HG02588 (cell line): ENCODE results near the gene NEMP1.
"Not testable (repeated sequence)": the region's sequence is repeated elsewhere in the genome, so short reads cannot be mapped to it uniquely, and the experiment has no call there.

ENCODE experiments used
- ATAC-seq: cut with Tn5 transposase; IDR thresholded peaks from one replicate; pipeline ENCODE4 v1.9.1; 2021; ENCODE audit warnings: mild to moderate bottlenecking, moderate library complexity; ENCODE audit not compliant: unreplicated experiment

NEMP1 gene

DNA sequence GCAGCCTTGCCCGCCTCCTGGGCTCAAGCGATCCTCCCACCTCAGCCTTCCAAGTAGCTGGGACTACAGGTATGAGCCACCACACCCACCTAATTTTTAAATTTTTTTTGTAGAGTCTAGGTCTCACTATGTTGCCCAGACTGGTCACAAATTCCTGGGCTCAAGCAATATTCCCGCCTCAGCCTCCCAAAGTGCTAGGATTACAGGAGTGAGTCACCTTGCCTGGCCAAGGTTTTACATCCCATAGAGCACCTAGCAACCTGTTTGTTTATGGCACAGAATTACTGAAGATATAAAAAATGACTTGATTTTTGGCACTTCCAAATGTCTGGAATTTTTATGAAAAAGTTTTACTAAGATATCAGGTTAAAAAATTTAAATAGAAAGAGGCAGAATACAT lies 45.2 kb downstream of the NEMP1 start:
- ATAC-seq: no peak

DNA sequence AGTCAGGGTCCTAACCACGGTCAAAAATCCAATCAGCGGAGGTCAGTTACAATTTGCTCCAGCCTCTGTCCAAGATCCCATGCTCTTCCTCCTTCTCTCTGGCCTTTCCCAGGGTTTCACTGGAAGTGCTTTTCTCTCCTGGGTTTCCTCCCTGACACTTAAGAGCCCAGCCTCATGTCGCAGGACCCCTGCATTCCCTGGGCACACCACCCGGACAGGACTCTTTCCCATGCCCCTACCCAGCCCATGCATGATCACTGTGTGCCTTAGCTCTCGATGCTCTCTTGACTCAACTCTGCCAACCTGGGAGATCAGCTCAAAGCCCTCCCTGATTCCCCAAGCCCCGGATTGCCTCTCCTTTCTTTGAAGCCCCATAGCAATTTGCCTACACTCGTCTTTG lies 46.8 kb downstream of the NEMP1 start:
- ATAC-seq: no peak

DNA sequence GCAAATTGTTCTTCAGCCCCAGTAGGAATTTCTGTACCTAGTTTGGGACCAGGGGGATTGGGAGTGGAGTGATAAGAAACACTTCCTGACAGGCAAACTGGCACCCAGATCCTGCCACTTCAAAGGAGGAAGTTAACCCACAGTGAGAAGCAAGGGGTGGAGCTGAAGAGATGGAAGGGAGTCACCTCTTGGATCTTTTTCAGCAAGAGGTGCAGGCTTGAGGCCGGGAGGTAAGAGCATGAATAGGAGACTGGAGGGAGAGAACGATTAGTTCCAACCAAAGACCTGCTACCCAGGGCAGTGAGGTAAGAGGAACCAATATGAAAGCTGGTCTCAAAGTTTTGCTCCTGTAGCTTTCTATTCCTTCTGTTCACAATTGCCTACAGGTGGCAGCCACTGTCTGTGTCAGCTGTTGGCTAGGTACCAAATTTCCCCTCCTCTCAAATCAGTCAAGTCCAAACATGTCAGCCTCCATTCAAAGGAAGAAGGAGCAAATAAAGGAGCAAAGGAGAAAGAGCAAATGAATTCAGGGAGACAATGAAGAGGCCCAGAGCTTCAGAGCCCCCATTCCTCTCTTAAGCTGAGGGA lies 47.4 kb downstream of the NEMP1 start:
- no peak for ATAC-seq

DNA sequence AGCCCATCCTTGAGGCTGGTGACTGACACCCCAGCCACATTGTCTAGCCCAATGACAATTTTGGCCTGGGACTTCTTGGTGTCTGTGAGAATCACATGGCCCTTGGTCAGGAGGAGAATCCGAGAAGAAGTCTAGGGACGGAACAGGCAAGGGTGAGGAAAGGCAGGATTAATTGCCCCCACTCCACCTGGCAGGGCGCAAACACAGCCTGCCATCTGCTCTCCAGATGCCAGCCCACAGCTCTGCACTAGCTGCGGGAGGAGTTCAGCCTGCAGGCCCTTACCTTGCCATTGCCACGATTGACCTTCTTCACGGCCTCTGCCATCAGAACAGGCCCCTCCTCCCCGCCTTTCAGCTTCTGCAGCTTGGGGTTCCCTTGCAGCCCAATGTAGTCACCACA lies 49.1 kb downstream of the NEMP1 start:
- no peak for ATAC-seq

DNA sequence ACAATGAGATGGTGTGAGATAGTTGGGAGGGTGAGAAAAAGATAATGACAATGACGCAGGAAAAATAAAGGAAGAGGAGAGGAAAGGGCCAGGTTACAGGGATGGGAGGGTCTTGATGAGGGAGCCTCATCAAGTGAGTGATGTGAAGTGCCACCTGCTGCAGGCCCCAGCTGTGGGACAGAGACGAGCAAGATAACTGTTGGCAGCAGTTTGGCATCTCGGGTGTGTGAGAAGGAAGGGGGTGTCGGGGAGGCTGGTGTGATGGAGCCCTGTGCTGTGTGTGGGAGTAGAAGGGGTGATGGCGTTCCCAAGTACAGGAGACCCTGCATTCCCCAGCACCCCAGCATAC lies 50.8 kb downstream of the NEMP1 start:
- no peak for ATAC-seq

DNA sequence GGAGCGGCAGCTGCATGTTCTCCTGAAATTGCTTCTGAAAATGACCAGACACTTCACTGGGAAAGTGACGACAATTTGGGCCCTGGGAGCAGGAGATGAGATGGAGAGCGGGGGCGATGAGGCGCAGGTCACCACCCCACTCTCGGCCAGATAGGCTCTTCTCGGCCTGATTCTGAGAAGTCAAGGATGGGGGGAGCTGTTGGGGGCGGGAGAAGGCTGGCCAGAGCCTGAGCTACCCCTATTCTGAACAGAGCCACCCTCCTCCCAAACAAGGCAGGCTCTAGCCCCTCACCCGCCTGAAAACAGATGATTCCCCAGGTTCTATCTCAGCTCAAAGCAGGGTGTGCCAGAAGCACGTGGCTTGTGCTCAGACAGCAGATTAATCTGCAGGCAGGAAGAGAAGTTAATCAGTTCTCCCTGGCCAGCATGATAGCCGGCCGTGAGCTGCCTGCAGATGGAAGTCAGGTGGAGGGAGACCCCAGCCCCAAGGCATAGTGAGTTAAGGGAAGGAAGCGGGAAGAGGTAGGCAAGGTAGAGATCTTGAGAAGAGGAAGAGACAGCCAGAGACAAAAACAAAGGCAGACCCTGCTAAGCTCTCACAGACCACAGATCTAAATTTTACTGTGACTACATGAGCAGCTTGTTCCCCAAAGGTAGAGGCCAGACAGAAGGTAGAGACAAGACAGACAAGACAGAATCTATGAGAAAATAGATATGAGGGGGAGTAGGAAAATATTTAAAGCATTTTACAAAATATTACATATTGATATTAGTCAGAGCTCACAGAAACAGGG lies 51.4 kb downstream of the NEMP1 start:
- no peak for ATAC-seq

DNA sequence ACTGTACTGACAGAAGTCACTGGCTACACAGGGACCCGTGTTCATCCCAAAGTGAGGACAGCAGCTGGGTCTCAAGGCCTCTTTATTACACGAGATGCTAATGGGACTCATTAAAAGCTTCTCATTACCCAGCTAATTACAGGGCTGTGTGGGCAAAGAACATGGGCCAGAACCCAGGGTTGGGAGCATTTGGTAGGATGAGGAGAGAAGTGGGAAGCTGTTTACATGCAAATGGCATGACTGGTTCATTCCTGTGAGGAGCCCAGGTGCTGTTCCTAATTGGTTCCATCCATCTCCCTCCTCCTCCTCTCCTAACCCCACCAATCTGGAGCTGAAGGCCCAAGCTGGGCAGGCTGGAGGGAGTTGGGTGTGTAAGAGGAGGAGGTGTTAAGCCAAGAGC lies 53.4 kb downstream of the NEMP1 start:
- no peak for ATAC-seq

DNA sequence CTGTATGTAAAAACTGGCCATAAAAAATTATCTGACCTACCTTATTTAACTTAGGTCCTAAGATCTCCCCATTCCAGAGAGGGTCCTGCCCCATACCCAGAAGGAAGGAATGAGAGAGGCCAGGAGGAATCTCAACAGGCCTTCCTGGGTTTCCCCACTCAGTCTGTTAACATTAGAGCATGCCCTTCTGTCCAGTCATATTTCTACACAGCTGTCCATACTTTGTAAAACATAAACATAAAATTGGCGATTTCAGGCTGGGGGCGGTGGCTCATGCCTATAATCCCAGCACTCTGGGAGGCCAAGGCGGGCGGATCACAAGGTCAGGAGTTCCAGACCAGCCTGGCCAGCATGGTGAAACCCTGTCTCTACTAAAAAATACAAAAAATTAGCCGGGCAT lies 56.3 kb downstream of the NEMP1 start:
- not testable (repeated sequence) for ATAC-seq

DNA sequence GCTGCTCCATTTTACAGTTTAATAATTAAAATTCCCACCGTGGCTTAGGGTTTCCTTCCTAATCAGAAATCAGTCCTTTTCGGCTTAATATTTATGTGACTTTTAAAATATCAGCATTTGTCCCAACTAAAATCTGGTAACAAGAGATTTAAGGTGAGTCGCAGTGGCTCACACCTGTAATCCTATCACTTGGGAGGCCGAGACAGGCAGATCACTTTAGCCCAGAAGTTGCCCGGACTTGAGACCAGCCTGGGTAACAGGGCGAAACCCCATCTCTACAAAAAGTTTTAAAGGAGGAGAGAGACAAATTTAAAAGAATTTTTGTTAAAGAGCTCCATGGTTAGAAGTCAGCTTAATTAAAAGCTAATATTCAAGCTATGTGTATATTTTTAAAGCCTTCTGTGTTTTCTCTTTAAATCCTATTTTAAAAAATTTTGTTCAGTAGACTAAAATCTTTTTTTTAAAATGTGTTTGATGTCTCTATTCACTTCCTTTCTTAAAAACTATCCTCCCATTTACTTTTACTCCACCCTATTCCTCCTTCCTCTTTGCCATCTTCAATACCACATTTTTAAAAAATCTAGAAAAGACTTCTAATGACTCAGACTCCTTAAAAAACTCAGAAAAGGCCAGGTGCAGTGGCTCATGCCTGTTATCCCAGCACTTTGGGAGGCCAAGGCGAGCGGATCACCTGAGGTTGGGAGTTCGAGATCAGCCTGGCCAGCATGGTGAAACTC lies 58.4 kb downstream of the NEMP1 start:
- no peak for ATAC-seq

DNA sequence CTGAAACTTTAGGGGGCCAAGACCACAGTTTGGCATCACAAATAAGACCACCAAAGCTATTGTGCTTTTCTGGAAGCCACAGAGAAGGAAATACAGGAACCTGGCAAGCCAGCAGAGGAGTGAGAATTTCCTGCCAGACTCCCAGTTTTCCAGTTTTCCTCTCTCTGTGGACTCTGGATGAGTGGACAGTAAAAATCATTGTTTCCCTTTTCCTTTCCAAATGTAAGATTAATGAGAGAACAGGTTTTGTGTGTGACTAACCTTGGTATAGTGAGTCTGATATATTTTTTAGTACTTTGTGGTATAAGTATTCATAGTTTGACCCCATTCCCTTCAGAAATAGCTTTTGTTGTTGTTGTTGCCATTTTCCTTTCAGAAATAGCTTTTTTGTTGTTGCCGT lies 59.7 kb downstream of the NEMP1 start:
- no peak for ATAC-seq

DNA sequence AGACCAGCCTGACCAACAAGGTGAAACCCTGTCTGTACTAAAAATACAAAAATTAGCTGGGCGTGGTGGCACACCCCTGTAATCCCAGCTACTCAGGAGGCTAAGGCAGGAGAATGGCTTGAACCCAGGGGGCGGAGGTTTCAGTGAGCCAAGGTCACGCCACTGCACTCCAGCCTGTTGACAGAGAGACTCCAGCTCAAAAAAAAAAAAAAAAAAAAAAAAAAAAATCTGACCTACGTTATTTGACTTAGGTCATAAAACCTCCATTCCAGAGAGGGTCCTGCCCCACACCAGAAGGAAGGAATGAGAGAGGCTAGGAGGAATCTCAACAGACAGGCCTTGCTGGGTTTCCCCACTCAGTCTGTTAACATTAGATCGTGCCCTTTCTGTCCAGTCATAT lies 60.2 kb downstream of the NEMP1 start:
- not testable (repeated sequence) for ATAC-seq

DNA sequence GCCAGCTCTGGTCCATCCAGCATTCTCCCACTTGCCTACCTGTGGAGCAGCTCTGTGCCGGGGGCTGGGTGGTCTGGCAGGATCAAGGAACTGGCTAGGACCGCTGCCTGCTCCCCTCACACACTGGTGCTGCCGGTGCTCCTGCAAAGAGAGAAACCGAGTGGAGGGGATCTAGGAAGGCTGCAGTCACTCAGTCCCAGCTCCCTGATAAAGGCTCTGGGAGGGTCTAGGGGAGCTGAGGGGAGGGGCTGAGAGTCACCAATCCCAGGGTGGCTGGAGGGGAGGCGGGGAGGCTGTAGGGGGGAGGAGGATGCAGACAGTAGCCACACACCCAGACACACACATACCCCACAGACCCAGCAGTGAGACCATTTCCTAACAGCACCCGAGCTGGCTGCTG lies 62.2 kb downstream of the NEMP1 start, which contains the start of gene TAC3:
TSS of gene TAC3 (minus strand) at position 182 of the 400 bp plus-strand sequence. CDS start 732 bp downstream, outside the sequence.
- ATAC-seq: no peak

DNA sequence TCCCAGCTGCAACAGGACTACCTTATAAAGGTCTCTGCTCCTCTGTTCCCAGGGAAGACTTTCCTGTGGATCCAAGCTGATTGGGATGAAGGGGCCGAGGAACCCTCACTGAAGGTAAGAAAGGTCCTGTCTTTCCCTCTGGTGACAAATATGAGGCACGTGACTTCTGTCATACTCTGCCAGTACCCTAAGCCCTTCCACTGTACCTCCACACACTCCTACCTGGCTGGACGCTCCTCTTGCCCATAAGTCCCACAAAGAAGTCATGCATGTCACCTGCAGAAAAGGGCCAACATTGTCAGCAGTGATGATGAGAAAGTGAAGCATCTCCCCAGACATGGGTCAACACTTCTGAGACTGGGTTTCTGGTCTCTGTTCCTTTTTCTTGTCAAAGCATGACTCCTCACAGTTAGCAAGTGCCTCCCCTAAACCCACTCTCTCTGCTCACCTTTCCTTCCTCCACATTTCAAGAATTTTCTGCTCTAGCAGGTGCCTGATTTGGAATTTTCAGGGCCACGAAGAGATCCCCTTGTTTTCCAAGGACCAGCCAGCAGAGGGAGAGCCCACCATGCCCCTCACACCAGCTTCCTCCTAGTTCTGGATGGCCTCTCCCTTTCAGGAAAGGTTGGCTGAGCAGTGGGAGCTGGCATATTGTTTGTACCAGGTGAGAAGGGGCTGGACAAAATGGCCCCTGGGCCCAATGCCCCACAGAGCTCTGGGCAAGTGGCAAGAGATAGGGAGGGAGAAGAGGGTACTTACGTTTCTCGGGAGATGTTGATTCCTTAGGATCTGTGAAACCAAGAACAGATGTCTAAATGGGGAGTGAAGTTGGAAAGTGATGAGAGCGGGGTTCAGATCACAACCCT lies 65.8 kb downstream of the NEMP1 start:
- ATAC-seq: peak; percentile 83

DNA sequence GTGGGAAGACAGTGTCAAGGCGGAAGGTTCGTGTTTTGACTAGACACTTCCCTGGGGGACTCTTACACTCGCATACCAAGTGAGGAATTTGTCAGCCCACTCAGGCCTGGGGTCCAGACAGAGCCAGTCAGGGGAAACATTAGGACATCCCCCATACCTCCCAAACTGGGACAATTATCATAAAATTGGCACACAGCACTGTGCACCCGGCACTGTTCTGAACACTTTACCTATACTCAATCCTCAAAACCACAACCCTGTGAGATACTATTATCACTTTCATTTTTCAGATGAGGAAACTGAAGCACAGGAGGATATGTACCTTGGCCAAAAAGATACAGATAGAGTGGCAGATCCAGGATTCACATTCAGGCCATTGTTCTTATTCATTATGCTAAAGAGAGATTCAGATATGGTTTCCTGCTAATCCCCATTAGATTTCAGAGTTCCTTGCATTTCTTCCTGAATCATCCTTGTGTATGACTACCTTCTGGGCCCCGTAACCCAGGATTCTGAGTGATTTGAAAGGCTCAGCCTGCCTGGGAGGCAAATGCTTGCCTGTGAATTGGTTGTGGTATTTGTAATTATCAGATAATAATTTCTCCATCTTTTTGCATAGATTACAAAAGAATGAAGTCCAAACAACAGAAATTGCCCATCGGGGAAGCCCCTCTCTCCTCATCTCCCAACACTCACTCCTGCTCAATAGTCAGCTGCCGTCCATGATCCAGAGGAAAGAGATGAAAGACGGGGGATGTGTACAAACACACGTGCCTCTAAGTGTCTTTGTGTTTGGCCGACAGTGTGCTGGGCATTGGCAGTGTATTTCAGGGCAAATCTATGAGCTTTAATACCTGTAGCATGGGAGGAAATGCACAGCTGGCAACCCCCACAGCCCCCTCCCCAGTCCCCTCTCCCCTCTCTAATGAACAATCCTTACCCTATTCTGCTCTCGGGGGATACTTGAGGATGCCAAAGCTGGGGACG lies 66.9 kb downstream of the NEMP1 start:
- ATAC-seq: no peak

DNA sequence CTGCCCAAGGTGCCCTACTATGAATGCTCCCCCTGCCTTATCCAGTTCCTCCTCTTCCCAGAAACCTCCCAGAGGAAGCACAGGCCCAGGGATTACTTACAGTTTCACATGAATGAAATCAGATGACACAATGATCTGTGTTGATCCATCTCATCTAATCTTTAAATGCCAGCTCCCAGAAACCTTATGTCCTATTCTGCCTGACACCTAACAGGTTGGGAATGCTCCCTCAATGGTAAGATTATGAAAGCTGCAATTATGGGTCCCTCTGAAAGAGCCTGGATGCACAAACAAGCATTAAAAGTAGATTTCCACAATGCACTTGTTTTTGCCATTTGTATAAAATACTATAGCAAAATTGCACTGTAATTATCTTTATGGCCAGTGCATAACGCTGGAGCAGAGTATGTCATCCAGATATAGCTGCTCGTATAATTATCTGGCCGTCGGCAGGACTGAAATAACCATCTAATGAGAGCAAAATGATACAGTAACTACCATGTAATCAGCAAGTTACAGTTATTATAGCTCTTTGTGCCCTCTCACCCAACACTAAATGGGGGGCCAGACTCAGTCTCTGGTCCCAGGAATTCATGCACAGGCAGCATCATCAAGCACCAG lies 67.9 kb downstream of the NEMP1 start:
- ATAC-seq: no peak

DNA sequence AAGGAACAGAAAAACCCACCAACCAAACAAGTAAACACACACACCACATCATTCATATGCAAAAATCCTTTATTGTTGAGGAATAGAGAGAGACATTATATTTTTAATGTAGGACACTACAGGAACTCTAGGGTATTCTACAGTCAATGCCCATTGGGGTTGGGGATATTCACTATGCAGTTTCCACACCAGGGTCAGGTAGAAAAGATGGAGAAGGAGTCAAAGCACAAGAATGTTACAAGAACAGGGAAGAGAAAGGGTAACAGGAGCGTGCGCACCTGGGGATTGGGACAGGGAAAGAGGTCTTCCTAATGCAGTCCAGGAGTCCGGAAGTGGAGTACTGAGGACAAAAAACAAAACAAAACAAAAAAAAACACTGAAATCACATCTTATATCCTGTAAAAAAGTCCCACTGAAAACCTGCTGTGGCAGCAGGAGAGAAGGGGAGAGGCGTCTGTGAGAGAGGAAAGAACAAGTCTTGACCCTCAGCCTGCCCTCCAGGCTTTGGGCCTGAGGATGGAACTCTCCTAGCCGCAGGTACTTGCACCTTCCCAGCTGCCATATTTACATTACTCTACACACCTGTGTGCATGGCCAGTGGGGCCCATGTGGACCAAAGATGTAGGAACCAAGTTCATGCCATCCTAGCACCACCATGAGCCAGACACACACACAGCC lies 68.5 kb downstream of the NEMP1 start:
- no peak for ATAC-seq

DNA sequence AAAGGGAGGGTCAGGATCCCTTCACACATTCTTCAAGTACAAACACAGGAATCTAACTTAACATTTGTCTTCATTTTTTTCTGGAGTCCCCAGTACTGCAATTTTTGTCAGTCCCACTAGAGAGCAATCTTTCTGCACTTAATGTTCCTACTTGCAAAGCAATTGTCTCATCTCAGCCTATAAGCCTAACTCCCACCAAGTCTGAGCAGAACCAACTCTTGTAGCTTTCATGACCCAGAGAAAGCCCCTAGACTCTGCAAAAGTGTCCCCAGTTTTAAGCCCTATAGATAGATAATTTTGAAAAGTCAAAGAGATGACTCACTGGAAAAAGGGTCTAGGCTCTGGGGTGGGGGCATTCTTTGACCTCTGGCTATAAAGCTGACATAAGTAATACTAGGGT lies 70.4 kb downstream of the NEMP1 start:
- ATAC-seq: no peak

DNA sequence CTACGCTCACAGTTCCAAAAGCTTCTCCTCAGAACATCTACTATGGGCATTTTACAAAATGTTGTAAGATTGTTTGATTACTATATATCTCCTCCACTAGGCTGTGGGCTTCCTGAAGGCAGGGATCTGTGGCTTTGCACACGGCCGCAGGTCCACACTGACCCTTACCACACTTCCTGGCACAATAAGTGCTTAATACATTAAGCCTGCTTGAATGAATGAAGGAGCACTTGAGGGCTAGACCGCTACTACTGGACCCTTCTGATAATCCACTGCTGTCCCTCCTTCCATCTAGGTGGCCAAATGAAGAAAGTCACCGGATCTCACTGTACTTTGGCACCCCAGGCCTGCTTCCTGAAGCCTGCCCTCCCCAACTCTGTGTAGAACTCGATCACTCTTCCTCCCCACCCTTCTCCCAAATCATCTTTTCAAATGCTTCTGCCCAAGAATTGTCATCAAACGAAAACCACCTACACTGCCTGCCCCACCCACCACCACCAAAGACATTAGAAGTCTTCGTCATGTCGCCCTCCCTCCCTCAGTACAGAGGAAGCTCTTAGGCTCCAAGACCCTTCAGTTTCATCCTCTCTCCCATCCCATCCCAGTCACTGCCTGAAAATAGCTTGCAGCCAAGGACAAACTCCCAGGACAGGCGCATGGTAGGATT lies 71.6 kb downstream of the NEMP1 start:
- no peak for ATAC-seq
